ENCODE data around the gene PITPNM3.

Gene PITPNM3

DNA sequence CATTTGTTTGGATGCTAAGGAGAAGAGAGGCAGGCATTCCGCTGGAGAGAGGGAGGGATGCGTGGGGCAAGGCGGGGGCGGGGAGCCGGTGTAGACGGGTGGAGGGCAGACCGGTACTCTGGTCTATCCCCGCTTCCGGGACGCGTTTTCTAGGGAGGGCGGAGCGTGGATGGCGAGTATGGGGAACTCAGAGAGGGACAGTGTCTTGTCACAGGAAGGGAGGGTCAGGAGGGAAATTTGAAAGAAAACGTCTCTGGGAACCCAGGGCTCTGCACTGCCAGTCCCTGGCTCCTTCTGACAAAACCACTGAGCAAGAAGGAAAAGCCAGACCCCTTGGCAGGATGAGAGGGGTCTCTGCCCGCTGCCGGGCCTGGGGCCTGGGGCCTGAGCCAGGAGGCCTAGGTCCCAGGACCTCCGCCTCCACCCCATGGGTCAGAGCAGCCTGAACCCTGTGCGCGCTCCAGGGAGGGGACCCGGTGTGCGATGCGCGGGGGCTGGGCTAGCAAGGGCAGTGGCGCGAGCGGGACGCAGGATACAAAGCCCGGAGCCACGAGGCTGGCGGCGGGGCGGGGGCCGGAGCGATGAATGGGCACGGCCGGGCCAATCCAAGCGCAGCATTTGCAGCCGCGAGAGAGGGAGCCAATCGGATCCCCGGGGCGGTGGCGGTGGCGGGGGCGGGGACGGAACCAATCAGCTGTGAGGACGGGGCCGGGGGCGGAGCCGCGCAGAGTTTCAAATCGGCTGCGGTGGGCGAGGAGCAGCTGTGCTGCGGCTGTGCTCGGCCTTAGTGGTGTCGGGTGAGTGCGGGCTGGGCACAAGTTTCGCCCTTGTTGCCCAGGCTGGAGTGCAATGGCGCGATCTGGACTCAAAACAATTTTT is 112.4 kb downstream of the PITPNM3 start, which contains the start of gene PIMREG:
TSS of gene PIMREG (plus strand) at position 764 of the 879 bp plus-strand sequence. CDS start 656 bp downstream, outside the sequence.
- DNase-seq (ENCODE audit: low read depth): peak; percentile 94

DNA sequence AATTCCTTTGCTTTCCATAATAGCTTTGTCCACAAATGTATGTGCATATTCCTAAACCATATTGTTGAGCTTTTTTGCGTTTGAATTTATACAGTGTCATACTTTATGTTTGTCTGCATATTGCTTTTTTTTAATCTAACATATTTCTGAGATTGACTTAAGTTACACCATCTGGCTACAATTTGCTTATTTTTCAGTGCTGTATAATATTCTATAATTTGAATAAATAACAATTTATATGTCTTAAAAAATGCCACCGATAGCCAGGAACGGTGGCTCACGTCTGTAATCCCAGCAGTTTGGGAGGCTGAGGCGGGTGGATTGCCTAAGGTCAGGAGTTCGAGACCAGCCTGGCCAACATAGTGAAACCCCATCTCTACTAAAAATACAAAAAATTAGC is 113.6 kb downstream of the PITPNM3 start:
- DNase-seq (ENCODE audit: low read depth): no peak

DNA sequence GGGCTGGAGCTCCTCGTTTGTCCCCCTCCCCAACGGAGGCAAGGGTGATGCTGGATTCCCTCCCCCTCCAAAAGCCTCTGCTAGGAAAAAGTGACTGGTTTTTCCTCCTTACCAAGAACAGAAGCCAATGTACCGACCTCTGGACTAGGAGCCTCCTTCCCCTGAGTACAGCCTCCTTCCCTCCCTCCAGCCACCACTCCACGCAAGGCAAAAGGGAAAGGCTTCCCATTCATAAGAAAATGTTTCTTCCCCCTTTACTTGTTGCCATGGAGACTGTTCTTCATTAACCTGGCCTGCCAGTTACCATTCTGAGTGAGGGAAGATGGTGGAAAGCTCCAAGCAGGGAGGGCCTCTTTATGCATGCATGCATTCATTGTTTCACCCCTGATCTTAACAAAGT is 116.4 kb downstream of the PITPNM3 start:
- no peak for DNase-seq (ENCODE audit: low read depth)

DNA sequence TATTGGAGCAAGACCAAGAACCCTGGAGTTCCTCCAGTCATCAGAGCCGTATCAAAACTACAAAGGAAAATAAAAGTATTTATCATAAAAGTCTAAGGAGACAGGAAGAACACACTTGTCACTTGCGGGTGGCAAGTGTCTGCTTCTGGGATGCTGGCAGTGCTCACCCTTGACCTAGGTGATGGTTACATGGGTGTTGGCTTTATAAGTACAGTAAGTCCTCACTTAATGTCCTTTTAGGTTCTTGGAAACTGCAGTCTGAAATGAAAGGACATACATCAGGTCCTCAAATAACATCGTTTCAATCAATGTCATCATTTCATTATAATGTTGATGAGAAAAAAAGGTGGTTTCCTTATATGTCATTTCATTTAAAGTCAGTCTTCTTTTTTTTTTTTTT is 118.4 kb downstream of the PITPNM3 start:
- DNase-seq (ENCODE audit: low read depth): no peak

DNA sequence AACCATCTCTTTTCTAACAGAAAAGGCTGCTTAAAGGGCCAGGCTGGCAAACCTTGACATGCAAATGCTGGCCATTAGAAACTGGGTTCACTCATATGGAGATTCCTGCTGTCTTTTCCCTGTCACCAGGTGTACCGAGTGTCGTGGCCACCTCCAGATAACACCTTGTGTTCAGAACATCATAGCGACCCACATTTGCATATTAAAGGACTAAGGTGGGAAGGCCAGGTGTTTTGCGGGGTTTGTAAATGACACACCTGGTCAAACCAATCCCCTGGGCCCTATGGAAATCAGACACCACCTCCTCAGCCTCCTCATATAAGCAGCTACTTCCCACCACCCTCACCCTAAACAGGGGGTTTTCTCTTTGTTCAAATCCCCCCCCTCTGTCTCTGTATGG is 118.9 kb downstream of the PITPNM3 start:
- DNase-seq (ENCODE audit: low read depth): no peak

DNA sequence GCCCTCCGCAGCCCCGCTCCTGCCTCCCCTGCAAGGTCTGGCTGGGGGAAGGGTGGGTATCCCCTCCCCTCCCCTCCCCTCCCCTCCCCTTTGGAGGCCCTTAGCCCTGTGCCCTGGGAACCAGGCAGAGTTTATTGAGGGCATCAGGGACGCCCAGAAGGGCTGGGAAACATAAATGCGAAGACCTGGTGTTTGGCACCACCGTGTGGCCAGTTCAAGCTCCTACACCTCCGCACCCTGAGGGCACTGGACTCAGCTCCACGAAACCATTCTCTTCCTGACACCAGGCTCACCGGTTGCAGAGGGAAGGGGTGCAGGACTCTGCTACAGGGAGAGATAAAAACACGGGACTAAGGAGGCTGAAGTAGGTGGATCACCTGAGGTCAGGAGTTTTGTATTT is 120.4 kb downstream of the PITPNM3 start:
- peak; percentile 73 for DNase-seq (ENCODE audit: low read depth)

DNA sequence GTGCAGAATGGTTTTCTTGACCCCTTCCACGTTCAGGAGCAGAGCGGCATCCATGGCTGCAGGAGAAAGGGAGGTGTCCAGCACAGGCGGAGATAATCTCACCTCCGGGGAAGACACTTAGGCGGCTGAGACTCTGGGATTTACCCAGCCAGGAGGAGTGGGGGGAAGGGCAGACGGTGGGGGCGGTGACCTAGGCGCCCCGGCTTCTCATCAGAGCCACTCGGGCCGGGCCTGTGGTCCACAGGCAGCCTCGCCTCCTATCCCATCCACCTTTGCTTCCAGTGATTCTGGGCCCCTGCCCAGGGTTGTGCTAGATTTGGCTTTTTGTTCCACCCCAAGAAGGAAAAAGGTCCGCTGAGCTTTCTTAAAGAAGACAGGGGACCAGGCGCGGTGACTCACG is 121.3 kb downstream of the PITPNM3 start, which contains the start of gene AIPL1:
TSS of gene AIPL1 (minus strand) at position 71 of the 400 bp plus-strand sequence. CDS start at position 54, 17 bp downstream.
- DNase-seq (ENCODE audit: low read depth): no peak

DNA sequence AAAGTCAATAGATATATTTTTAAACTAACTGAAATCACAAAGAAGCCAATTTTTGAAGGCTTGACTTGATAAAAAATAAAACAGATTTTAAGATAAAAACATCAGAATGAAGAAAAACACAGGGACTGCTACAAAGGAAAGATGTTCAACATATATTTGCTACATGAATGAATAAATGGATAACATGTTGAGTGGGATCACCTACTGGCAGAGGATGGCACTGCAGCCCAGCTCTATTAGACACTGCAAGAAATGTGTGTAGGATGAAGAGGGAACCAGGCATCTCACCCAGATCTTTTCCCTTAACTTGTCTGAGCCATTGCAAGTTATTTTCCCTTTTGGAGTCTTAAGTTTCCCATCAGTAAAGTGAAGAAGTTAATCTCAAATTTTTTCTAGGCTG is 125.6 kb downstream of the PITPNM3 start:
- no peak for DNase-seq (ENCODE audit: low read depth)

DNA sequence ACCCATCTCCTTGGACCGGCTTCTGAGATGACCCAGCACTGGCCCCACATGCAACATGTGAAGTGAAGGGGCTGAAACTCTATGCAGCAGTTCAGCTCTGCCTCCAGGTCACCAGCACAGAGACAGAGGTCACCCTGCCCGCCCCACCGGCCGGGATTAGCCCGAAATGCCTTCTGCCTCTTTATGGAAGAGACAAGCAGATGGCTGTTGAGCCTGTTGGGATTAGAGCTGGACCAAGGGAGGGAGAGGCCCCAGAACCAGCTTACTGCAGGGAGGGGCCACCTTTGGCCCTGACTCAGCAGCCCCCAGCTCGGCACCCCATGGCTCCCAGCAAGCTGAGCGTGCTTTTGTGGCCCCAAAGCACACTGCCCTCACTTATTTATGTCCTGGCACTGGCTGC is 127.1 kb downstream of the PITPNM3 start:
- no peak for DNase-seq (ENCODE audit: low read depth)

DNA sequence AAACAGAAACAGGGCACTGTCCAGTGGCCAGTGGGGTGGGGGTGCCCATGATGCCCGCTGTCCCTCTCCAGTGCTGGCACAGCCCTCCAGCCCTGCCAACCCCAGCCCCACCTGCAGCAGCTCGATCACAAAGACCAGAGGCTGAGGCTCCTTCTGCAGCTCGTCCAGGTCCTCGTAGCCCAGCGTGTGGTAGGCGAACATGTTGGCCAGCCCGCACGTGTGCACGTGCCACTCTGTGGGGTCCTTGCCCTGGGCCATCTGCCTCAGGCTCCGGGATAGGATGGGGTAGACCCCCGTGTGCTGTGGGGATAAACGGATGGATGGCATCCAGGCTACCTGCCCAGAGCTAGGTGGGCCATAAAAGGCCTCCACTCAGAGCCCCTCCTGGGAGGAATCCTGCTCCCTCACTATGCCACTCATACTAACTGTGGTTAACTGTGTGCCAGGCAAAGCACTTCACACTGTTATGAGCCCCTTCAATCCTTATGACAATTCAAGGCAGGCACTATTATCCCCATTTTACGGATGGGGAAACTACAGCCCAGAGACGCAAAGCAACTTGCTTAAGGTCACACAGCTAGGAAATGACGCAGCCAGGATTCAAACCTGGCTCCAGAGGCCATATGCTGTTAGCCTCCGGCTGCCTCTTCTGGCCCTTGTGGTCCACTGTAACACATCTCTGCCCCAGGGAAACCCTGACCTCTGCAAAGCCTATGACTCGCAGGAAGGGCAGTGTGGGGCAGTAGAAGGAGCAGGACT is 128.0 kb downstream of the PITPNM3 start:
- no peak for DNase-seq (ENCODE audit: low read depth)

DNA sequence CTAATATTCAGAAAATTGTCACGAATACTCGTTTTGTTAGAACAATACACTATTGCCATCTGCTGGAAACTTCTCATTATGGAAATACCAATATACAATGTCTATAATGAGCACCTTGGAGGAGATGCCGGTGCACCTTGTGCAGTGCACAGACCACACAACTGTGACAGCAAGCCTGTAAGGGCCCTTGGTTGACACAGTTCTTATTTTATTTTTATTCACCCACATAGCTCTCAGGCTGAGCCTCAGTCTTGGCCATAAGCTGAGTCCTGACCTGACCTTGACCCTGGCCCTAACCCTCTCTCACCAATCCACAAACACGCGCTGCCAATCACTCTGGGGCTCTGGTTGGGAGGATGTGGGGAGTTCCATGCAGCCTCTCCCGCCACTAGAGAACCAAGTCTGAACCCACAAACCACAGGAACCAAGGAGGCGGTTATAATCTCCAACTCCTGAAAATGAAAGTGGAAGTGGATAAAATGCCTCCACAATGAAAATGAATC is 129.0 kb downstream of the PITPNM3 start:
- DNase-seq (ENCODE audit: low read depth): peak; percentile 48

DNA sequence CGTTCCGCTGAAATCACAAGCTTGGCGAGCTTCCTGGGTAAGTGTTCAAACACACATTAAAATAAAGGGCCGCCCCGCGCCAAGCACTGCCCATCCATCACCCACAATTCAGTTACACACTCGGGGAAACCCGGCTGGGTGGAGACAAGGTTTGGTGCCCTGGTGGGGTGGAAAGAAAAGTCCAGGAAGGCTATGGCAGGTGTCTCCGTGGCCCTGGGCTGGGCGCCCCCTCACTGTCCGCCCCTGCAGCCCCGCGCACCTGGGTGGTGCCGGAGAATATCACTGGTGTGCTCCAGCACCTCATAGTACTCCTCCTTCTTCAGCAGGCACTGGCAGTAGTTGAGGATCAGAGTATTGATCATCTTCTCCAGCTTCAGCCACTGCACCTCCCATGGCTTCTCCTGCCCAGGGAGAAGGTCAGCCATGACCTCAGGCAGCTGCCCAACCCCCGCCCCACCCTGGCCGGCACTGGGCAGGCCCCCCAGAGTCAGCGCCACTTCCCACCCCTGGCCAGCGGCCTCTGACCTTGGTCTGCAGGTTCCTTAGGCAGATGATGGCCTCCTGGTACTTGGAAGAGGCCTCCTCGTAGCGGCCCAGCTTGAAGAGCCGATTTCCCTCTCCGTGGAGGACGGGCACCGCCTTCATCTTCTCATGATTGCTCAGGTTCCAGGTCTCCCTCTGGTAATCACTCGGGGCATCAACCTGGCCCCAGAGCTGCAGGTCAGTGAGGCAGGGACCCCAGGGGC is 129.8 kb downstream of the PITPNM3 start:
- DNase-seq (ENCODE audit: low read depth): no peak

DNA sequence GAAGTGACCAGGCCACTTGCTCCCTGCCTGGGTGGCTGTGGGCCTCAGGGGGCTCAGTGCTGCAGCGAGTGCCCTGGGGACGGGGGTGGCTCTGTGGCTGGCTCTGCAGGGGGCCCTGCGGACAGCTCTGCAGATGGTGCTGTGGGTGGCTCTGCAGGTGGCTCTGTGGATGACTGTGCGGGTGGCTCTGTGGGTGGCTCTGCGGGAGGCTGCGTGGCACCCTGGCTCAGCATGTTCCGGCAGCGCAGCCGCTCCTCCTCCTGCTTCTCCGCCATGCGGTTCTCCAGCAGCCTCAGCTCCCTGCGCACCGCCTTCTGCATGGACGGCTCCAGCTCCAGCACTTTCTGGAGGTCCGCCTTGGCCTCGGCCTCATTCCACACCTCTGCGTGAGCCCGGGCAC is 130.9 kb downstream of the PITPNM3 start:
- no peak for DNase-seq (ENCODE audit: low read depth)

DNA sequence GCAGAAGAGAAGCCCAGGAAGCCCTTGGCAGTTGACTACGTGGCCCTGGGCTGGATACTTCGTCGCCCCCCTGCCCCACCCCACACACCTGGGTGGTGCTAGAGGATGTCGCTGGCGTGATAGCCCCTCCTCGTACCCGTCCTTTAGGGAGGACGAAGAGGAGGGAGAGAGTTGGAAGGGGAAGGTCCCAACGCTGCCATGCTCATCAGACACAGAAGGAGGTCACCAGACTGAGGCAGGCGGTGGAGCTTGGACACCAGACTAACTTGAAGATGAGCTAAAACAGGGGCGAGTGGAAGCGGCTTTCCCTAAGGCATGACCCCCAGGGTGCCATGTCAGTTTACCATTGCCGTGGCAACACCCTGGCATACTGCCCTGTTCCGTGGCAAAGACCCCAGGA is 132.4 kb downstream of the PITPNM3 start:
- no peak for DNase-seq (ENCODE audit: low read depth)

DNA sequence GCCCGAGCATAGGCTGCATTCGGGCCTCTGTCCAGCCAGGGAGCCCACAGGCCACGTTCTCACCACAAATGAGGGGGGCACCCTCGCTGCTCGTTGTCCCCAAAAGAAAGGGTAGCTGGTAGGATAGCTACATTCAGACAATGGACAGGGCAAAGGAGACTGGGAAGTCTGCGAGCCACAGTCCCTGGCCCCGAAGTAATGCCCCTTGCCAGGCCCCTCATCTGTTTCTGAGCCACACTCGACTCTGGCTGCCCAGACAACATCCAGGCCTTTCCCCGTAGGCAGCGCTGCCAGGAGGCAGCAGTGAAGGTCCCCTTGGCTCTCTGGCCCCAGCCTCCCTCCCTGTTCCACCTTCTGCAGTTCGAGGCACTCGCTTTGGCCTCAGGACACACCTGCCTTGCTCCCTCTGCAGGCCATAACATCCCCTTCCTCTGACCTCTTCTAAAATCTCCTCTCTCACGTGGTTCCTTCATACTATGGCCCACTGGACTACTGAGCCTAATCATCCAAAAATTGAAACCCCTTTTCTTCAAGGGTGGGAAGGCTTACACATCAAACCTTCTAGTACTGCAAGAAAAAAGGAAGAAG is 133.6 kb downstream of the PITPNM3 start:
- no peak for DNase-seq (ENCODE audit: low read depth)

DNA sequence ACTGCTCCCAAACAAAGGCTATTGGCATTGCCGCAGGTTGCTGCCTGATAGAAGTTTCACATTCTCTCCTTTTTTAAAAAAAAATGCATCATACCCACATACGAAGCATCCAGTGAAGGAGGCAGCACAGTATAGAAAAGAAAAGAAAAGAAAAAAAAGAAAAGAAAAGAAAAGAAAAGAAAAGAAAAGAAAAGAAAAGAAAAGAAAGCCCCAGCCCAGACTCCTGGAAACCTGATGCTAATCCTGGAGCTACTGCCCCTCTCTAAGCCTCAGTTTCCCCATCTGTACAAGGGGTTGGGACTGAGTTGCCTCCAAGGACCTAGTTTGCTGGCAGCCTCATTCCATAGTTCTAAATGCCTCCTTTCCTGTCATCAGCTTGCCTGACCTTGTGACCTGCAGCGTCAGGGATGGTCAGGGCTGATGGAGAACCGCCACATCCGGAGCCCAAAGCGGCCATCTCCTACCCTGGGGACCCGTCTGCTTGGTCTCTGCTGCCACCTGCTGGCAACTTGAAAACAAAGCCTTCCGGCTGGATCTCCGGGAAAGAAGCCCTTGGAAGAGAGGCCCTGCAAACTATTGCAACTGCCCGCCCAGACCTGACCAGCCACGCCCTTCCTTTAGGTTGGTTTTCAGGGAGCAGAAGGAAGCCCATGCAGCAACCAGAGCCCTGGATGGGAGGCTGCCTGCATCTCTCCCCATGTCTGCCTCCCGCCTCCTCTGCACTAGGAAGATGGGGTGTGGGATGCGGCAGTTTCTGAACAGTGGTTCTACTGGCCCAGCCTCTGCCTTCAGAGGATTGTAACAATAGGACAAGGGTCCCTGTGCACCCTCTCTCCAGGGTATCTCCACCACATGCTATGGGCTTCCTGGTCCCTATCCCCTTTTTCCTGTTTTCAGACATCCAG is 134.4 kb downstream of the PITPNM3 start:
- DNase-seq (ENCODE audit: low read depth): peak; percentile 78

DNA sequence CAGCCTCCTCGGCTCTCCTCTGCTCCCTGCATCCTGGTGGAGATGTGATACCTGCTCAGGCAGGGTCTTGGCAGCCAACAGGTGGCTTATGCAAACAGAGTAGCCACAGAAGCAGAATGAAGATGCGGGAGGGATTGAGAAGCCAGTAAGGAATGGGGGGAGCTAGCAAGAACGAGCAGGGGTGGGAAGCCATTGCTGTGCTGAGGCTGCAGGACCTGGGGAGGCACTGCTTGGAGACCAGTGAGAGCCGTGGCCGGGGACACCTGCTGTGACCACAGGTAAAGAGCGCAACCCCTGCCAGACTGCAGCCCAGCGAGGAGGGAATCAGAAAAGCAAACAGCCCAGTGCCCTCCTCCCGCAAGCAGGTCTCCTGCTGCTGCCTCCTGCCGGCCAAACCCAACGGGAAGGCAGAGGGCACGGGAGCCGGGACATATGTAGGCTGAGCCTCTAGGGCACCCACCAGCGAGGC is 136.1 kb downstream of the PITPNM3 start:
- DNase-seq (ENCODE audit: low read depth): no peak

DNA sequence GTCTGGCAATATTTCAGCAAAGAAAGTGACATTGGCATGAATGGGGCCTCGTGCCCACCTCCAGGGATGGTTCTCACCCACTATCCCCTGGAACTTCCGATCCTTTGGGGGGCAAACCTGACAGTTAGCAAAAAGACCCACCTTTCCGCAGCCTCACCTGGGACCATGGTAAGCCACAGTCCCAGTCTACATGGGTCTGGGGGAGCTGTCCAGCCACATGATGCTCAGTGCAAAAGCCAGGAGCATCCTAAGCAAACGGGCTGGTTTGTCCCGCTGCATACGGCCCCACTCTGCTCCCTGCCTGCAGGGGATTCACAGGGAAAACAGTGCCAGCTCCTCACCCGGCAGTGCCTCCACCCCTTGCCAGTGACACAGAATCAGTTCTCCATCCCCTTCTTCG is 140.7 kb downstream of the PITPNM3 start:
- no peak for DNase-seq (ENCODE audit: low read depth)

DNA sequence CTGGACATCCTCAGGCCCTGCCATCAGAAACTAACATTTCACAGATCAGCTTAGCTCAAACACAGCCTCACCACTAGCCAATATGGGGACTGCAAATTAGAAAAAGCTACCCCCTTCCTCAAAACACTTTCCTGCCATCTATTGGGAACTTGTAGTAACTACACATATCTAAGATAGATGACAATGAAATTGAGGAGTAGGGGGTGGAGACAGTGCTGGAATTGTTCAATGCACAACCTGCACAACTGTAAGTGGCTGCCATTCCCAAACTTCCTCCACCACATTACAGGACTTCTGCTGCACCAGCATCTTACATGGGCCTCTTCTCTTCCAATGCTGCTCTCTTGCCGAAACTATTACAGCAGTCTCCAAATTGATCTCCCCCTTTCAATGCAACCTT is 143.3 kb downstream of the PITPNM3 start:
- peak; percentile 42 for DNase-seq (ENCODE audit: low read depth)

DNA sequence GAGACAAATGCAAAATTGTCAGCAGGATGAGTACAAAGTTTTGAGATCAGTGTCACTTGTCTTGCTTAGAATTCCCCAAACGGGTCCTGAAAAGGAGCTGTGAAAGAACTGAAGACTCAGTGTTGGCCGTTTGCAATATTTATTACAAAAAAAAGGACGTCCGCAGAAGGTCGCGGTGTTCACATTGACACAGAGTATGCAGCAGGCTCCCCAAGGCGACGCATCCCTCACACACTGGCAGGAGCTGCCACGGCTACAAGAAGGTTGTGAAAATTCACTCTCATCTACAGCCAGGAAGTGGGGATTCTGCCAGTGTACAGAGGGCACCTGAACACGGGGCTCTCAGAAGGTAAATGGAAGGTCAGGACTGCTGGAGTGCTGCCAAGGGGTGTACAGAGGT is 147.6 kb downstream of the PITPNM3 start:
- no peak for DNase-seq (ENCODE audit: low read depth)

DNA sequence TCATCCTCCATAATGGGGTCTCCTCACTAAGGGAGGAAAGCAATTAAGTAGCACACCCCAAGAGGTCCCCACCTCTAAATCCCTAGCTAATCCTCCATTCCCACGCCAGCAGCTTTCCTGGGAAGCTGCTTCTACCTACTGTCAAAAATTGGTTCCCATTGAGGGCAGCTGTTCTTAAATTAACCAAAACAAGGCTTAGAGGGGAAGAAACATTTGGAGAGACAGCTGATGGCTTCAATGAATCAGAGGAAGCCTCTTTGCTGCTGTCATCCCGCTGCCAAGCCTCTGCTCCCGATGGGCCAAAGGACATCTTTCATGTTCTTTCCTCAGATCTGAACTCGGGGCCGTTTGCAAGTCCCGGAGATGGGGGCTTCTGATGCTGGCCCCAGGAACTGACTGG is 148.1 kb downstream of the PITPNM3 start:
- no peak for DNase-seq (ENCODE audit: low read depth)

Measured in EH (cell line).